A549 (cell line): ENCODE data around the gene WDR72. TPM values are rescaled to one million over a fixed set of nuclear protein-coding genes. Genes with fewer than 3 reads are reported as not detected.

Experiments used
- ATAC-seq, 2 experiments: fragments of 200-7000 bp in 1 of 2; fragments of >200 bp in 1 of 2; cut with Nextera tagmentation in 1 of 2; cut with Tn5 transposase in 1 of 2; 3 replicates each; pipeline versions ENCODE4 v1.8.0 to v1.9.1; 2018 to 2020; ENCODE audit warnings: mild to moderate bottlenecking in 1 of 2, moderate library complexity in 1 of 2
- CTCF ChIA-PET: fragments of 300-600 bp; sonication (Branson Sonifier 250); formaldehyde crosslinking; extraction: SDS; loops from one replicate; lab custom pipeline; 2021; ENCODE audit warnings: antibody characterized with exemption, inconsistent platforms; lab: Yijun Ruan, JAX
- POLR2A ChIA-PET: fragments of 350-600 bp; formaldehyde crosslinking; extraction: SDS; loops from one replicate; lab custom pipeline; 2021; ENCODE audit warnings: antibody characterized with exemption, inconsistent platforms; lab: Yijun Ruan, JAX
- DNase-seq, 2 experiments: peaks; one replicate each; pipeline versions ENCODE4 v3.0.0 to v3.0.0-alpha.2; 2011 to 2016; ENCODE audit warnings: low read depth in 1 of 2, low spot score in 1 of 2
- FAIRE-seq: peaks from 2 replicates; lab custom pipeline; 2011; peaks lifted over from hg19 to GRCh38; lab: Jason Lieb, UNC
- H3K27ac ChIP-seq, 2 experiments: fragments of >200 bp; sonication (Bioruptor Twin); formaldehyde crosslinking; 3 replicates each; pipeline ENCODE4 v1.5.1; 2016 to 2017
- H3K4me1 ChIP-seq: fragments of >200 bp; sonication (Bioruptor Twin); formaldehyde crosslinking; 3 replicates; pipeline ENCODE4 v1.6.1; 2016
- H3K4me2 ChIP-seq: fragments of >200 bp; sonication (Bioruptor Twin); formaldehyde crosslinking; 3 replicates; pipeline ENCODE4 v1.6.1; 2016
- H3K4me3 ChIP-seq: fragments of >200 bp; sonication (Bioruptor Twin); formaldehyde crosslinking; 3 replicates; pipeline ENCODE4 v1.5.1; 2016
- H3K9me3 ChIP-seq: fragments of >200 bp; sonication (Bioruptor Twin); formaldehyde crosslinking; 3 replicates; pipeline ENCODE4 v1.6.1; 2016
- CEBPB ChIP-seq, 2 experiments: fragments of >200 bp in 1 of 2; sonication (Bioruptor Twin) in 1 of 2; formaldehyde crosslinking in 1 of 2; IDR thresholded peaks; 2 replicates each; pipeline ENCODE4 v1.6.1; 2012 to 2016
- CHD2 ChIP-seq: fragments of 150-350 bp; IDR thresholded peaks from 2 replicates; pipeline ENCODE4 v1.6.1; 2014; ENCODE audit warnings: low read length; ENCODE audit not compliant: partially characterized antibody
- CHD4 ChIP-seq: fragments of 200-600 bp; sonication (generic); IDR thresholded peaks from 2 replicates; pipeline ENCODE4 v1.6.1; 2016; ENCODE audit warnings: antibody characterized with exemption, mild to moderate bottlenecking, borderline replicate concordance
- FOSB ChIP-seq: fragments of 250-450 bp; sonication (Bioruptor Pico); IDR thresholded peaks from 2 replicates; pipeline ENCODE4 v1.5.0; 2020; ENCODE audit warnings: mild to moderate bottlenecking, moderate library complexity
- FOSL2 ChIP-seq, 2 experiments: fragments of 450-650 bp in 1 of 2; fragments of >200 bp in 1 of 2; sonication (Bioruptor Twin) in 1 of 2; formaldehyde crosslinking; IDR thresholded peaks; 2 replicates each; pipeline versions ENCODE4 v1.5.0 to v1.6.1; 2016 to 2020; ENCODE audit warnings: mild to moderate bottlenecking in 1 of 2, moderate library complexity in 1 of 2
- HEYL ChIP-seq: fragments of 250-450 bp; sonication (Bioruptor Pico); IDR thresholded peaks from 2 replicates; pipeline ENCODE4 v1.8.0; 2021; ENCODE audit warnings: mild to moderate bottlenecking, moderate library complexity
- HOXB13 ChIP-seq: fragments of 250-450 bp; sonication (Bioruptor Pico); IDR thresholded peaks from 2 replicates; pipeline ENCODE4 v1.5.0; 2020; ENCODE audit warnings: low read depth, mild to moderate bottlenecking, moderate library complexity
- HOXB5 ChIP-seq: fragments of 250-450 bp; sonication (Bioruptor Pico); IDR thresholded peaks from 2 replicates; pipeline ENCODE4 v1.5.0; 2020; ENCODE audit warnings: mild to moderate bottlenecking, moderate library complexity
- KDM1A ChIP-seq: fragments of 200-600 bp; sonication (generic); IDR thresholded peaks from 2 replicates; pipeline ENCODE4 v1.6.1; 2016; ENCODE audit warnings: low read depth, mild to moderate bottlenecking
- MAFK ChIP-seq: fragments of 450-650 bp; IDR thresholded peaks from 2 replicates; pipeline ENCODE4 v1.6.1; 2014; ENCODE audit not compliant: partially characterized antibody
- NFE2L2 ChIP-seq: fragments of 150-350 bp; conservative IDR thresholded peaks from 2 replicates; pipeline ENCODE4 v1.6.1; 2014; ENCODE audit warnings: low read length
- NPAS2 ChIP-seq: fragments of 250-450 bp; sonication (Bioruptor Pico); IDR thresholded peaks from 2 replicates; pipeline ENCODE4 v1.8.0; 2022; ENCODE audit warnings: mild to moderate bottlenecking, moderate library complexity, borderline replicate concordance
- NR3C1 ChIP-seq: fragments of >200 bp; sonication (Bioruptor Twin); formaldehyde crosslinking; IDR thresholded peaks from 3 replicates; pipeline ENCODE4 v1.6.1; 2017
- POLR2AphosphoS2 ChIP-seq: conservative IDR thresholded peaks from 2 replicates; pipeline ENCODE4 v1.6.1; 2012; ENCODE audit warnings: low read length, improper control_type of control experiment, inconsistent platforms
- RCOR1 ChIP-seq: fragments of 150-350 bp; IDR thresholded peaks from 2 replicates; pipeline ENCODE4 v1.6.1; 2014; ENCODE audit warnings: antibody characterized with exemption, low read length, low read depth
- RNF2 ChIP-seq: fragments of 200-600 bp; sonication (generic); IDR thresholded peaks from 2 replicates; pipeline ENCODE4 v1.6.1; 2016; ENCODE audit warnings: low read depth, mild to moderate bottlenecking, antibody characterized with exemption, moderate library complexity, borderline replicate concordance
- SMC3 ChIP-seq: fragments of >200 bp; sonication (Bioruptor Twin); formaldehyde crosslinking; IDR thresholded peaks from 3 replicates; pipeline ENCODE4 v1.6.1; 2018; ENCODE audit warnings: inconsistent platforms
- SREBF2 ChIP-seq: fragments of 450-650 bp; IDR thresholded peaks from 2 replicates; pipeline ENCODE4 v1.6.1; 2014; ENCODE audit warnings: mild to moderate bottlenecking, moderate library complexity
- TFCP2L1 ChIP-seq: fragments of 250-450 bp; sonication (Bioruptor Pico); IDR thresholded peaks from 2 replicates; pipeline ENCODE4 v1.5.0; 2021; ENCODE audit warnings: mild to moderate bottlenecking
- TP53 ChIP-seq: fragments of 250-450 bp; sonication (Bioruptor Pico); IDR thresholded peaks from 2 replicates; pipeline ENCODE4 v1.5.0; 2021; ENCODE audit warnings: mild to moderate bottlenecking, moderate library complexity
- ZSCAN20 ChIP-seq: fragments of 250-450 bp; sonication (Bioruptor Pico); IDR thresholded peaks from 2 replicates; pipeline ENCODE4 v1.8.0; 2022; ENCODE audit warnings: mild to moderate bottlenecking, moderate library complexity
- WGBS: methylation state at CpG from one replicate; pipeline ENCODE4 v1.1.6; 2017; ENCODE audit errors: missing lambda C conversion rate; 5-methylcytosine and 5-hydroxymethylcytosine counted together
- polyA plus RNA-seq, 4 experiments: library from polyadenylated mRNA; depleted of rRNA in 3 of 4; stranded (reverse); fragments of >200 nt; fragmentation: RNase III in 1 of 4; extraction: RNeasy Plus Mini Kit Qiagen cat#74134 plus additional on column Dnase treatment in 1 of 4; gene quantifications; 2 replicates in 3 of 4; 3 replicates in 1 of 4; pipeline ENCODE4 v1.2.3, GENCODE V29; 2011 to 2017
- TF ChIP-seq, protein P1 (sequence below): IDR thresholded peaks from 2 replicates; pipeline ENCODE4 v1.6.1; 2012
- TF ChIP-seq, protein P2 (sequence below): fragments of 250-450 bp; sonication (Bioruptor Pico); IDR thresholded peaks from 2 replicates; pipeline ENCODE4 v1.5.0; 2020; ENCODE audit warnings: low read depth, mild to moderate bottlenecking, moderate library complexity
- TF ChIP-seq, protein P3 (sequence below): fragments of >200 bp; sonication (Bioruptor Twin); formaldehyde crosslinking; IDR thresholded peaks from 3 replicates; pipeline ENCODE4 v1.5.1; 2016
- TF ChIP-seq, protein P4 (sequence below): fragments of 200-600 bp; sonication (generic); IDR thresholded peaks from 2 replicates; pipeline ENCODE4 v1.6.1; 2016; ENCODE audit warnings: antibody characterized with exemption, mild to moderate bottlenecking, moderate library complexity
- TF ChIP-seq, protein P5 (sequence below): fragments of 450-650 bp; IDR thresholded peaks from 2 replicates; pipeline ENCODE4 v1.6.1; 2014; ENCODE audit warnings: antibody characterized with exemption
- TF ChIP-seq, protein P6 (sequence below): fragments of >200 bp; sonication (Bioruptor Twin); formaldehyde crosslinking; IDR thresholded peaks from 3 replicates; pipeline ENCODE4 v1.6.1; 2016
- TF ChIP-seq, protein P7 (sequence below): fragments of 150-350 bp; IDR thresholded peaks from 2 replicates; pipeline ENCODE4 v1.6.1; 2014; ENCODE audit warnings: low read depth, mild to moderate bottlenecking, low read length

The WDR72 gene
- polyA plus RNA-seq, 2 of the 4 experiments (the other 2 are of a cell fraction): 12.0 to 28.5 TPM

DNA sequence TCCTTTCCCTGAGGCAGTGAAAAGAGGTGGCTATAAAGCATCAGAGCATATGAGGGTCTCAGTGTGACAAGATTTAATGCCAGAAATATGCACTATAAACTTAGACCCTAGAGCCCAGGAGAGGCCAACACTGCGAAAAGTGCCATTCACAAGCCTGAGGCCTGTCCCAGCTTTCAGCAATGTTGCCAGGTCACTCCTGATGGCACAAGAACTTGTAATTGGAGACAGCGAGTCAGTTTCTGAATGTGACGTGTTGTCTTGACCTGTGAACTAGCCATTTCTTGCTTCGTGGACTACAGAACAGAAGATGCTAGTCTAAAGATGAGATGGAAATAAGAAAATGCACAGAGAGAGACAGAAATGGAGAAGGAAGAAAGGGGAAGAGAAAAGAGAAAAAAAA lies 87.9 kb downstream of the WDR72 start:
- 81% methylated on average over 4 of the region's 4 CpGs for WGBS
- H3K27ac ChIP-seq: no peak overlapping the region
- H3K9me3 ChIP-seq: no peaks in the 10 kb centered on the region
- TF ChIP-seq, protein P1, sequence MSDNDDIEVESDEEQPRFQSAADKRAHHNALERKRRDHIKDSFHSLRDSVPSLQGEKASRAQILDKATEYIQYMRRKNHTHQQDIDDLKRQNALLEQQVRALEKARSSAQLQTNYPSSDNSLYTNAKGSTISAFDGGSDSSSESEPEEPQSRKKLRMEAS: no peak
- TF ChIP-seq, protein P2, sequence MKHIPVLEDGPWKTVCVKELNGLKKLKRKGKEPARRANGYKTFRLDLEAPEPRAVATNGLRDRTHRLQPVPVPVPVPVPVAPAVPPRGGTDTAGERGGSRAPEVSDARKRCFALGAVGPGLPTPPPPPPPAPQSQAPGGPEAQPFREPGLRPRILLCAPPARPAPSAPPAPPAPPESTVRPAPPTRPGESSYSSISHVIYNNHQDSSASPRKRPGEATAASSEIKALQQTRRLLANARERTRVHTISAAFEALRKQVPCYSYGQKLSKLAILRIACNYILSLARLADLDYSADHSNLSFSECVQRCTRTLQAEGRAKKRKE (CRISPR knock-in tag): no peak
- TF ChIP-seq, protein P3, sequence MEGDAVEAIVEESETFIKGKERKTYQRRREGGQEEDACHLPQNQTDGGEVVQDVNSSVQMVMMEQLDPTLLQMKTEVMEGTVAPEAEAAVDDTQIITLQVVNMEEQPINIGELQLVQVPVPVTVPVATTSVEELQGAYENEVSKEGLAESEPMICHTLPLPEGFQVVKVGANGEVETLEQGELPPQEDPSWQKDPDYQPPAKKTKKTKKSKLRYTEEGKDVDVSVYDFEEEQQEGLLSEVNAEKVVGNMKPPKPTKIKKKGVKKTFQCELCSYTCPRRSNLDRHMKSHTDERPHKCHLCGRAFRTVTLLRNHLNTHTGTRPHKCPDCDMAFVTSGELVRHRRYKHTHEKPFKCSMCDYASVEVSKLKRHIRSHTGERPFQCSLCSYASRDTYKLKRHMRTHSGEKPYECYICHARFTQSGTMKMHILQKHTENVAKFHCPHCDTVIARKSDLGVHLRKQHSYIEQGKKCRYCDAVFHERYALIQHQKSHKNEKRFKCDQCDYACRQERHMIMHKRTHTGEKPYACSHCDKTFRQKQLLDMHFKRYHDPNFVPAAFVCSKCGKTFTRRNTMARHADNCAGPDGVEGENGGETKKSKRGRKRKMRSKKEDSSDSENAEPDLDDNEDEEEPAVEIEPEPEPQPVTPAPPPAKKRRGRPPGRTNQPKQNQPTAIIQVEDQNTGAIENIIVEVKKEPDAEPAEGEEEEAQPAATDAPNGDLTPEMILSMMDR: no peak
- TF ChIP-seq CHD2: no peak
- TF ChIP-seq FOSB (CRISPR knock-in tag): no peak
- TF ChIP-seq, protein P4, sequence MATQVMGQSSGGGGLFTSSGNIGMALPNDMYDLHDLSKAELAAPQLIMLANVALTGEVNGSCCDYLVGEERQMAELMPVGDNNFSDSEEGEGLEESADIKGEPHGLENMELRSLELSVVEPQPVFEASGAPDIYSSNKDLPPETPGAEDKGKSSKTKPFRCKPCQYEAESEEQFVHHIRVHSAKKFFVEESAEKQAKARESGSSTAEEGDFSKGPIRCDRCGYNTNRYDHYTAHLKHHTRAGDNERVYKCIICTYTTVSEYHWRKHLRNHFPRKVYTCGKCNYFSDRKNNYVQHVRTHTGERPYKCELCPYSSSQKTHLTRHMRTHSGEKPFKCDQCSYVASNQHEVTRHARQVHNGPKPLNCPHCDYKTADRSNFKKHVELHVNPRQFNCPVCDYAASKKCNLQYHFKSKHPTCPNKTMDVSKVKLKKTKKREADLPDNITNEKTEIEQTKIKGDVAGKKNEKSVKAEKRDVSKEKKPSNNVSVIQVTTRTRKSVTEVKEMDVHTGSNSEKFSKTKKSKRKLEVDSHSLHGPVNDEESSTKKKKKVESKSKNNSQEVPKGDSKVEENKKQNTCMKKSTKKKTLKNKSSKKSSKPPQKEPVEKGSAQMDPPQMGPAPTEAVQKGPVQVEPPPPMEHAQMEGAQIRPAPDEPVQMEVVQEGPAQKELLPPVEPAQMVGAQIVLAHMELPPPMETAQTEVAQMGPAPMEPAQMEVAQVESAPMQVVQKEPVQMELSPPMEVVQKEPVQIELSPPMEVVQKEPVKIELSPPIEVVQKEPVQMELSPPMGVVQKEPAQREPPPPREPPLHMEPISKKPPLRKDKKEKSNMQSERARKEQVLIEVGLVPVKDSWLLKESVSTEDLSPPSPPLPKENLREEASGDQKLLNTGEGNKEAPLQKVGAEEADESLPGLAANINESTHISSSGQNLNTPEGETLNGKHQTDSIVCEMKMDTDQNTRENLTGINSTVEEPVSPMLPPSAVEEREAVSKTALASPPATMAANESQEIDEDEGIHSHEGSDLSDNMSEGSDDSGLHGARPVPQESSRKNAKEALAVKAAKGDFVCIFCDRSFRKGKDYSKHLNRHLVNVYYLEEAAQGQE: no peak
- TF ChIP-seq, protein P5, sequence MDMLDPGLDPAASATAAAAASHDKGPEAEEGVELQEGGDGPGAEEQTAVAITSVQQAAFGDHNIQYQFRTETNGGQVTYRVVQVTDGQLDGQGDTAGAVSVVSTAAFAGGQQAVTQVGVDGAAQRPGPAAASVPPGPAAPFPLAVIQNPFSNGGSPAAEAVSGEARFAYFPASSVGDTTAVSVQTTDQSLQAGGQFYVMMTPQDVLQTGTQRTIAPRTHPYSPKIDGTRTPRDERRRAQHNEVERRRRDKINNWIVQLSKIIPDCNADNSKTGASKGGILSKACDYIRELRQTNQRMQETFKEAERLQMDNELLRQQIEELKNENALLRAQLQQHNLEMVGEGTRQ: no peak
- no peak for TF ChIP-seq POLR2AphosphoS2
- no peak for TF ChIP-seq TP53 (CRISPR knock-in tag)
- TF ChIP-seq KDM1A: no peak
- TF ChIP-seq NPAS2: no peak
- TF ChIP-seq MAFK: no peak
- TF ChIP-seq RCOR1: no peak
- ChIA-PET POLR2A (no interaction called here), CTCF (no interaction called here)
- FAIRE-seq: no peak
- no peak for ATAC-seq
- peaks cover 14% of the 10 kb centered on the region for H3K4me1 ChIP-seq
- no peak for DNase-seq
- no peak overlapping the region for H3K4me2 ChIP-seq
- H3K4me3 ChIP-seq: no peak overlapping the region

DNA sequence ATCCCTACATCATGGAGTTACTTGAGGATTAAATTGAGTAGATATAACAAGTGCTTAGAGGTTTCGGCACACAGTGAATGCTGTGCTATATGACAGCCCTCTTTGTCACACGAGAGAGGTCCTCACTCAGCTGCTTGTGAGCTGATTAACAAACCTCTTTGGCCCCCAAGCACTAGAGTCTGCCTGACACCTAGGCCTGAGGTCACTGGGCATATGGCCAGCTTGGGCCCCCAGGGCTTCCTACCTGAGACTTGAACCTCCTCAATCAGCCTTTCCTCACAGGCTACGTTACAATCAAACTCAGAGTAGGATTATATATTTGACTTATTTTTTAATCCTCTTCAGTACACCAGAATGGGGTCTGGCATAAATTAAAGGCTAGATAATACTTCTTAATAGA lies 88.8 kb downstream of the WDR72 start:
- WGBS: 89% methylated on average over 3 of the region's 3 CpGs
- no peaks in the 10 kb centered on the region for H3K9me3 ChIP-seq
- no peak for DNase-seq
- ATAC-seq: no peak
- peaks cover 8% of the 10 kb centered on the region for H3K4me1 ChIP-seq
- CTCF ChIA-PET: no interaction called here
- no peak overlapping the region for H3K4me2 ChIP-seq
- POLR2A ChIA-PET: no interaction called here
- no peak for FAIRE-seq
- no peak overlapping the region for H3K4me3 ChIP-seq
- no peak overlapping the region for H3K27ac ChIP-seq
- TF ChIP-seq MAFK (no peak), RNF2 (no peak), NR3C1 (no peak), FOSL2 (IDR thresholded peaks at IDR 0.05) (no peak), FOSL2 (CRISPR knock-in tag; IDR thresholded peaks at IDR 0.05) (no peak), SMC3 (no peak), TFCP2L1 (CRISPR knock-in tag) (no peak), ZSCAN20 (CRISPR knock-in tag) (no peak), HOXB5 (CRISPR knock-in tag) (no peak), HOXB13 (no peak), RCOR1 (no peak), NFE2L2 (no peak), CEBPB (IDR thresholded peaks at IDR 0.05) (no peak), HEYL (CRISPR knock-in tag) (no peak), SREBF2 (no peak), CHD4 (no peak)
- TF ChIP-seq, protein P2 (CRISPR knock-in tag): no peak
- TF ChIP-seq, protein P6, sequence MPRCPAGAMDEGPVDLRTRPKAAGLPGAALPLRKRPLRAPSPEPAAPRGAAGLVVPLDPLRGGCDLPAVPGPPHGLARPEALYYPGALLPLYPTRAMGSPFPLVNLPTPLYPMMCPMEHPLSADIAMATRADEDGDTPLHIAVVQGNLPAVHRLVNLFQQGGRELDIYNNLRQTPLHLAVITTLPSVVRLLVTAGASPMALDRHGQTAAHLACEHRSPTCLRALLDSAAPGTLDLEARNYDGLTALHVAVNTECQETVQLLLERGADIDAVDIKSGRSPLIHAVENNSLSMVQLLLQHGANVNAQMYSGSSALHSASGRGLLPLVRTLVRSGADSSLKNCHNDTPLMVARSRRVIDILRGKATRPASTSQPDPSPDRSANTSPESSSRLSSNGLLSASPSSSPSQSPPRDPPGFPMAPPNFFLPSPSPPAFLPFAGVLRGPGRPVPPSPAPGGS: no peak
- TF ChIP-seq, protein P7, sequence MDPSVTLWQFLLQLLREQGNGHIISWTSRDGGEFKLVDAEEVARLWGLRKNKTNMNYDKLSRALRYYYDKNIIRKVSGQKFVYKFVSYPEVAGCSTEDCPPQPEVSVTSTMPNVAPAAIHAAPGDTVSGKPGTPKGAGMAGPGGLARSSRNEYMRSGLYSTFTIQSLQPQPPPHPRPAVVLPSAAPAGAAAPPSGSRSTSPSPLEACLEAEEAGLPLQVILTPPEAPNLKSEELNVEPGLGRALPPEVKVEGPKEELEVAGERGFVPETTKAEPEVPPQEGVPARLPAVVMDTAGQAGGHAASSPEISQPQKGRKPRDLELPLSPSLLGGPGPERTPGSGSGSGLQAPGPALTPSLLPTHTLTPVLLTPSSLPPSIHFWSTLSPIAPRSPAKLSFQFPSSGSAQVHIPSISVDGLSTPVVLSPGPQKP: no peak
